Forelimb muscle (tissue), 1 donor: ENCODE results near the gene HRAS. TPM values are rescaled to one million over a fixed set of nuclear protein-coding genes. Genes with fewer than 3 reads are reported as not detected.
"Not testable (repeated sequence)": the region's sequence is repeated elsewhere in the genome, so short reads cannot be mapped to it uniquely, and the experiment has no call there.

Source experiments
- DNase-seq: peaks from one replicate; pipeline ENCODE4 v3.0.0-alpha.2; 2013; ENCODE audit warnings: low read depth
- polyA plus RNA-seq: library from polyadenylated mRNA; unstranded; fragments of 120-200 nt; gene quantifications from one replicate; pipeline ENCODE4 v1.2.1, GENCODE V29; 2013; ENCODE audit not compliant: insufficient read length

The HRAS gene
- polyA plus RNA-seq, 1 donor = 120 TPM

DNA sequence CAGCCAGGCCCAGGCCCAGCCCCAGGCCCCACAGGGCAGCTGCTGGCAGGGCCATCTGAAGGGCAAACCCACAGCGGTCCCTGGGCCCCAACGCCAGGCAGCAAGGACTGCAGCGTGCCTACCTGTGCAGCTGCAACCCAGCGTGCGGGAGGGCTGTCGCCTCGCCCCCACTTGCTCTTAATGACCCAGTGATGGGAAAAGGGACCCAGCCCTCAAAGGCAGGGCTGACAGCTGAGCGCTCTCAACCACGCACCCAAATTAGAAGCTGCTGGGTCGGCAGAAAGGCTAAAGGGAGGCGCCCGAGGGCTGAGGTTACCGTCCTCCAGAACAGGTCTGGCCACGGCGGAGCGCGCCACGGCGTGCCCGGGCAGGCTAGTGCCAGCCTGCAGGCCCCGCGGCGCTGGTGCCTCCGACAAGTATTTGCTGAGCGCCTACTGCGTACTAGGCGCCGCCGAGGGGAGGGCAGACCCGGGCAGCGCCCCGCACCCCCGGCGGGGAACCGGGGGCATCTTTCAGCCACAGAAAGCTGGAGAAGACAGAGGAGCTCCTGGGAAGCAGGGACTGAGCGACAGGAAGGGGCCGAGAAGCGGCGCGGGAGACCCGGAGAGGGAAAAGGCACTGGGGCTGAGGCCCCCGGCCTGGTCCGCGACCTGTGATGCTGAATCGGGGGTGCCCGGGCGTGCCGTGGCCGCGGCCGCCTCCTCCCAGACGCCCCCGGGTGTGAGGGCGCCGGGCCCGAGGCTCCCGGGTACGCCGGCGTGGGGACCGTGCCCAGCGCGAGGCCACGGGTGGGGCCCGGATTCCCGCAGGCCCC, 773 bp downstream of the HRAS start:
- DNase-seq = no peak

- no peak for DNase-seq
Measured at GRCh38 chr11:533586-534395, 1.6 kb downstream of the HRAS start.

GRCh38 chr11:532986-533585, 2.3 kb downstream of the HRAS start:
- no peak for DNase-seq

- DNase-seq = no peak
Measured at GRCh38 chr11:532527-532985, 2.8 kb downstream of the HRAS start.

DNA sequence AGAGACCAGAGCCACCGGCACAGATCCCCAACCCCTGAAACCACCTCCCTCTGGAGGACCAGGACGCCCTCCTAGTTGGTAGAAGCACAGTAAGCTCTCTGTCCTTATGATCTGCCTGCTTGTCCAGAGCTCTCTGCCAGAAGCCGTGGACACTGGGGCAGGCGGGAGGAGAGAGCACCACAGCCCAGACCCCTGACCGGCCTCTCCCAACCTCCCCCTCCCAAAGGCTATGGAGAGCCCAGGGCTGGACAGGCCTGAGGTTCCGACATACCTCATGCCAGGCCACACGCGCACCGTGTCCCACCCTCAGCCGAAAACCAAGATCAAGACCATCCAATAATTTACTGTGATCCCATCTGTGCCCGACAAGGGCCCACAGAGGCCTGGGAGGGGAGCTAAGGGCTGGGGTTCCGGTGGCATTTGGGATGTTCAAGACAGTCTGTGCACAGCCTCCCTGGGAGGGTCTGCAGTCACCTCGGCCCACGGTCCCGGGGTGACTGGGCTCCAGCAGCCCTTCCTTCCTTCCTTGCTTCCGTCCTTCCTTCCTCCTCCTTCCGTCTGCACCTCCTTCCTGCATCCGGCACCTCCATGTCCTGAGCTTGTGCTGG, 3.4 kb downstream of the HRAS start:
- DNase-seq = no peak

DNA sequence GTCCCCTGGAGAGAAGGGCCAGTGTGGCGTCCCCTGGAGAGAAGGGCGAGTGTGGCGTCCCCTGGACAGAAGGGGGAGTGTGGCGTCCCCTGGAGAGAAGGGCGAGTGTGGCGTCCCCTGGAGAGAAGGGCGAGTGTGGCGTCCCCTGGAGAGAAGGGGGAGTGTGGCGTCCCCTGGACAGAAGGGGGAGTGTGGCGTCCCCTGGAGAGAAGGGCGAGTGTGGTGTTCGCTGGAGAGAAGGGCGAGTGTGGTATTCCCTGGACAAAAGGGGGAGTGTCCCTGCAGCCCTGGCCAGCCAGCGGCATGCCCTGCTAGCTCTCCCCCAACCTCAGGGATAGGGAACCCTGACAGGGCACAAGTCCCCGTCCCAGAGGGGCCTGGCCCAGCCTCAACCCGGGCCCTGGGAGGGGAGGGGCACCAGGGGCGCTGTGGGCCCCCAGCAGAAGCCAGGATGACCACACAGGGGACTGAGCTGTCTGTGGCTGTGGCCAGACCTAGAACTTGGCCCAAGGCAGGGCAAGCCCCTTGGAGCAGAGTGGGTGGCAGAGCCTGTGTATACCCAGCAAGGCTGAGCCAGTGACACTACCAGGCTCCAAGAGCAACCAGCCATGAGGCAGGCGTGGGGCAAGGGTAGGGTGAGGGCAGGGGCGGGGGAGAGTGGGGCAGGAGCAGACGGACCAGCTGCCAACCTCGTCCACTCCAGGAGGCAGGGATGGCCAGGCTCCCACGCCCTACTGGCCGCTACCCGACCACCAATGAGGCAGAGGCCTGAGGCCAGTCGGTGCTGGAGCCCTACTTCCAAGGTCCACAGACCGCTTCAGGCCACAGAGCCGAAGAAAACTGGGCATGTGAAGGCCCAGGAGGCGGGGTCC, 4.2 kb downstream of the HRAS start:
- DNase-seq = no peak

GRCh38 chr11:529728-530411, 5.5 kb downstream of the HRAS start:
- no peak for DNase-seq

DNA sequence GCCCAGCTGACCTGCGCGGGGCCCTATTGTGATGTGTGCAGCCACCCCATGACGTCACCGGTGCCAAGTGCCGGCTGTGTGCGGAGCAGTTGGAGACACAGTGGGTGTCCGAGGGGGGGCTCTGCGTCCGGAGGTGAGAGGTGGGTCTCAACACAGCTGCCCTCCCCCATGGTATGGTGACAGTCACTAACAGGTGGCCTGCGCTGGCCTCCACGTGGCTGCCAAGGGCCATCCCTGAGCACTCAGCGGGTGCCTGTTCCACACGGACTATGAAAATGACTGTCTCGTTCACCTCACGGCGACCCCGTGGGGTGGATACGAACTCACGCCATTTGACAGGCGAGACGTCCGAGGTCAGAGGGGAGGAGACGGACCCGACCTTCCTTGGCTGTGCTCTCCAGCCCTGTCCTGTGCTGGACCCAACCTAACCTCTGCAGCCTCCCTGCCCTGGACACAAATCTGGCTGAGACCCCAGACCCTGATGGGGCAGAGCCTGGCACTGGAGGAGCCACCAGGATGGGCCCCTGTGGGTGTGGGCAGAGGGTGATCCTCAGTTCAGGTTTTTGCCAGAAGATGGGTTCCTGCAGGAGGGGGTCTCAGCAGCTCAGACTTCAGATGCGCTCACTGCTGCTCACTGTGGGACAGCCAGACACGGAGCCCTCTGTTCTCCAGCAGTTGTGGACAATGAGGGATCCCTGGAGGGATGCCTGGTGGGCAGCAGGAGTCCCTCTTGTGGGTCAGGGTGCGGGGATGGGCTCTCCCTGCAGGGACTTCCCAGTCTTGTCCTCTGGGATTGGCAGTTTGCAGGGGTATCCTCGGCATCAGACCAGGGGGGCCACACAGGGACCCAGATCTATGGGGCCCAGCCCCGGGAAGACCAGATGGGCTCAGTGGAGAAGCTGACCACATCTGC, 6.3 kb downstream of the HRAS start:
- no peak for DNase-seq

DNA sequence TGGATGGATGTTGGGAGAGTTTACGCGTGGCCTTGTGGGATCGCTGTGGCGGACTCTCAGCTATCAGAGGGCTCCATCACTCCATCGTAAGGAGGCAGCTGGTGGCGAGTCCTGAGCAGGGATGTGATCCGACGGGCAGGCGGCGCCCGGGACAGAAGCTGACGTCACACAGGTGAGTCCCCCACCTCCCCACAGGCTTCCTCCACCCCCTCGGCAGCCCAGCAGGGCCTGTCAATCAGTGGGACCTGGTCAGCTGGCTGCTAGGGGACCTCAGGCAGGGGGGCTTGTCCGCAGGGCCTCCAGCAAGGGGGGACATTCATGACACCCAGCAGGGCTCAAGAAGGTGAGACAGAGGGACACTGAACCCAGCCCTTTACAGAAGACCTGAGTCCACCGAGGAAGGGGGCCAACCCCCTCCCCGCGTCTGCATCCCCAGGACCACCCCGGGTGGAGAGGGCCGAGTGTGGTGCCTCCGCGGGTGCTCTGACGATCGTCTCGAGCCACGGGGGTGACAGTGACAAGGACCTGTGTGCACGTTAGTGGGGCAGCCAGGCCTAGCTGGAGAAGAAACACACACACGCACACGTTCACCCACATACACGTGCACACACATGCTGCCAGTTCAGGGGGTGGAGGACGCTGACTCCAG, 7.1 kb downstream of the HRAS start:
- DNase-seq = no peak

GRCh38 chr11:526192-526591, 9.2 kb downstream of the HRAS start:
- DNase-seq = no peak

DNA sequence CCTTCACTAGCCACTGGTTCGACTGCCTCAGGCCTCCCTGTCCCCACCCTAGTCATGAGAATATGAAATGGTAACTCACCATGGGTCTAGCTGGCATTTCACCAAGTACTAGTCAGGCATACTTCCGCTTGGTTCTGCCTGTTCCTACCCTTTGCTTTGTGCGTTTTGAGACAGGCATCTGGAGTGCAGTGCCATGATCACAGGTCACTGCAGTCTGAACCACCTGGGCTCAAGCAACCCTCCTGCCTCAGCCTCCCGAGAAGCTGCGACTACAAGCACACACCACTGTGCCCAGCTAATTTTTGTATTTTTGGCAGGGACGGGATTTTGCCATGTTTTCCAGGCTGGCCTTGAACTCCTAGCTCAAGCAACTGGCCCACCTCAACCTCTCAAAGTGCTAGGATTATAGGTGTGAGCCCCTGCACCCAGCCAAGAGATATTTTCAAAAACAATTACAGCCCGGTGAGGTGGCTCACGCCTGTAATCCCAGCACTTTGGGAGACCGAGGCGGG, 14.1 kb downstream of the HRAS start:
- no peak for DNase-seq

- DNase-seq = no peak
Measured at GRCh38 chr11:520428-521176, 14.8 kb downstream of the HRAS start.

- peak; percentile 46 for DNase-seq
Measured at GRCh38 chr11:518463-519202, 16.7 kb downstream of the HRAS start.

- DNase-seq = not testable (repeated sequence)
Measured at GRCh38 chr11:516918-517685, 18.3 kb downstream of the HRAS start.

- DNase-seq = no peak
Measured at GRCh38 chr11:516400-516799, 19.0 kb downstream of the HRAS start.

DNA sequence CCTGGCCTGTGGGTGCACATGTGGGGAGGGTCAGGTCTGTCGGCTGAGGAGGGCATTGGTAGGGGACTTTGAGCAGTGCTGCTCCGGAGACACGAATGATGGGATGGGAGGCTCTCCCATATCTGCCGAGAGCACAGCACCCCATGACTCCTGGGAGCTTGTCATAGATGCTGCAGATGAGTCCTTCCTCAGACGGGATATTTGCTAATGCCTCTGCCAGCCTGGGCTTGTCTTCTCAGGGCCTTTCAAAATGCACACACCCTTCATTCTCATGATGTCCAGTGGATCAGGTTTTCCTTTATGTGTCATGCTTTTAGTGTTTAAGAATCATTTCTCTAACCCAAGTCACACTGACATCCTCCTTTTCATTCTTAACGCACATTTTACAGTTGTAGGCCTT, 20.2 kb downstream of the HRAS start:
- no peak for DNase-seq
